ENCODE results near the gene PLA2G3. TPM values are rescaled to one million over a fixed set of nuclear protein-coding genes. Genes with fewer than 3 reads are reported as not detected.

Gene PLA2G3
- total and polyA plus RNA-seq, 2 experiments from 2014 or later = not detected

DNA sequence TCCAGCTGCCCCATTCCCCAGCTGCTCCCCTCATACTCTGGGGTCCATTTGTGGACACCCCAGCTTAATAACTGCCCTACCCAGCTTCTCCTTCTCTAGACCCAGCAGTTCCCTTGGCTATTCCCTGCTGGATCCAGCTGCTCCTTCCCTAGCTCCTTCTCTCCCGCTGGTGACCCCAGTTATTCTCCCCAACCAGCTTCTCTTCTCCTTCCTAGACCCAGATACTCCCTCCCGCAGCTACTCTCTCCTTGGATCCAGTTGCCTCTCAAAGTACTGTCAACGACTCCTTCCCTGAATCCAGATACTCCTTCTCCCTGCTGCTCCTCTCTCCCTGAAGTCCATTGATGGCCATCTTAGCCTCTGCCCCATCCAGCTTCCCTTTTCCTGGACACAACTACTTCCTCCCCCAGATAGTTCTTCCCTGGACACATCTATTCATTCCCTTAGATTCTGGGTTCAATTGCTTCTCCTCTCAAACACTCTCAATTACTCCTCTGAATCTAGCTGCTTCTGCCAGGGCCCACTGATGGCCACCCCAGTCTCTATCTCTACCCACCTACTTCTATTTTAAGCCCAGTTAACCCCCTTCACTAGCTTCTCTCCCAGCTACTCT is 44.6 kb downstream of the PLA2G3 start:
- Histone ChIP-seq H2AFZ (no peak overlapping the region), H3K4me3 (no peak overlapping the region), H3K9me3 (ENCODE audit: low read depth) (no peaks in the 10 kb centered on the region), H4K20me1 (ENCODE audit: insufficient read depth) (no peaks in the 10 kb centered on the region), H3K9ac (no peak overlapping the region), H3K9me2 (ENCODE audit: insufficient read depth) (no peaks in the 10 kb centered on the region), H3K4me2 (ENCODE audit: unreplicated experiment) (no peak overlapping the region), H3K36me3 (ENCODE audit: low read depth) (peaks cover 48% of the 10 kb centered on the region; the same call in 1 of the 2 replicates), H3K27ac (no peak overlapping the region), H3K27me3 (replicated peaks; ENCODE audit: insufficient read depth) (no peaks in the 10 kb centered on the region), H3K79me2 (ENCODE audit: insufficient read depth) (peaks cover 16% of the 10 kb centered on the region; the same call in 1 of the 2 replicates), H3F3A (ENCODE audit: insufficient read depth) (peaks cover 36% of the 10 kb centered on the region), H3K4me1 (ENCODE audit: insufficient read depth) (peaks cover 9% of the 10 kb centered on the region; the same call in 1 of the 2 replicates)
- in situ Hi-C loops (cut with MboI) = no loop called here
- 98% methylated on average over 3 of the region's 3 CpGs for WGBS, 2 experiments (ENCODE audit: low coverage in 1 of 2, low lambda C conversion rate in 2 of 2, missing lambda C conversion rate in 2 of 2)
- no peak for DNase-seq
- TF ChIP-seq EZH2phosphoT487 (IDR thresholded peaks at IDR 0.05; ENCODE audit: insufficient read depth, low read depth) (no peak), EZH2 (IDR thresholded peaks at IDR 0.05; ENCODE audit: insufficient read depth, poor library complexity, severe bottlenecking) (no peak)

DNA sequence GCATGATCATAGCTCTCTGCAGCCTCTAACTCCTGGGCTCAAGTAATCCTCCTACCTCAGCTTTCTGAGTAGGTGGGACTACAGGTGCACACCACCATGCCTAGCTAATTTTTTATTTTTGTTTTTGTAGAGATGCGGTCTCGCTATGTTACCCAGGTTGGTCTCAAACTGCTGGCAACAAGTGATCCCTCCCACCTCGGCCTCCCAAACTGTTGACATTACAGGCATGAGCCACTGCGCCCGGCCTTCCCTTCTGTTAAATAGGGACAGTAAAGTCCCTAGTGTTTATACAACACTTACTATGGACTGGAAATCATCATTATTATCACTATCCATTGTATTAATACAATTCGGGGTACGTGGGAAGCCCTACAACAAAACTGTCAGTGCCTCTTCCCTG is 45.6 kb downstream of the PLA2G3 start:
- peaks cover 18% of the 10 kb centered on the region; the same call in 1 of the 2 replicates for H3K79me2 ChIP-seq (ENCODE audit: insufficient read depth)
- TF ChIP-seq EZH2 (IDR thresholded peaks at IDR 0.05; ENCODE audit: insufficient read depth, poor library complexity, severe bottlenecking) (no peak), EZH2phosphoT487 (IDR thresholded peaks at IDR 0.05; ENCODE audit: insufficient read depth, low read depth) (no peak)
- H3K4me2 ChIP-seq (ENCODE audit: unreplicated experiment) = no peak overlapping the region
- 91 to 93% methylated on average over 7 of the region's 7 CpGs for WGBS, 2 experiments (ENCODE audit: low coverage in 1 of 2, low lambda C conversion rate in 2 of 2, missing lambda C conversion rate in 2 of 2)
- no peaks in the 10 kb centered on the region for H3K9me2 ChIP-seq (ENCODE audit: insufficient read depth)
- H3K4me1 ChIP-seq (ENCODE audit: insufficient read depth) = peaks cover 9% of the 10 kb centered on the region; the same call in 1 of the 2 replicates
- H3K36me3 ChIP-seq (ENCODE audit: low read depth) = peaks cover 48% of the 10 kb centered on the region; the same call in 1 of the 2 replicates
- DNase-seq = no peak
- no peaks in the 10 kb centered on the region for H3K27me3 ChIP-seq (replicated peaks; ENCODE audit: insufficient read depth)
- in situ Hi-C loops (cut with MboI) = no loop called here
- no peak overlapping the region for H2AFZ ChIP-seq
- H3K27ac ChIP-seq = no peak overlapping the region
- H3K4me3 ChIP-seq = no peak overlapping the region
- no peaks in the 10 kb centered on the region for H3K9me3 ChIP-seq (ENCODE audit: low read depth)
- peaks cover 28% of the 10 kb centered on the region for H3F3A ChIP-seq (ENCODE audit: insufficient read depth)
- H3K9ac ChIP-seq = no peak overlapping the region
- H4K20me1 ChIP-seq (ENCODE audit: insufficient read depth) = no peaks in the 10 kb centered on the region

DNA sequence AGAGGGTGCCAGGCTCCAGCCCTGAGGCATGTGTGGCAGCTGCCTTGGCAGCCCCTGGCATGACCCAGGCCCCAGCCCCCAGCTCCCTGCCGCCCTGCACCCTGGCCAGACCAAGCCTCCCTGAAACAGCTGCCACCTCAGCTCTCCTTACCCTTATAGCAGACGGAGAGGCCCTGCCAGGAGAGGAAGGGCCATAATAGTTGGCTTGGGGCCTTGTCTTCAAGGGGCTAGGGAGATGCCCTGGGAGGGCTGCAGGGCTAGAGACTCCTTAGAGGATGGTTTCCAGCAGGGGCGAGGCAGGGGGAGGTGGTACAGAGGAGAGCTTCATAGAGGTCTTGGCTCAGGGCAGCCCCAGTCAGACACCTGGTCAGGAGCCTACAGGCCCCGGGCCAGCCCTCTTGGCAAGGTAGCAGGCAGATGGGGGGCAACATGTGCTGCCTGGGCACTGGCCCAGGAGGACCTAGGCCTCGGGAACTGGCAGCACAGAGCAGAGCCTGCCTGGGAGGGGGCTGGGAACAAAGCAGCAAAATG is 46.2 kb downstream of the PLA2G3 start:
- DNase-seq = no peak
- H3K4me2 ChIP-seq (ENCODE audit: unreplicated experiment) = no peak overlapping the region

DNA sequence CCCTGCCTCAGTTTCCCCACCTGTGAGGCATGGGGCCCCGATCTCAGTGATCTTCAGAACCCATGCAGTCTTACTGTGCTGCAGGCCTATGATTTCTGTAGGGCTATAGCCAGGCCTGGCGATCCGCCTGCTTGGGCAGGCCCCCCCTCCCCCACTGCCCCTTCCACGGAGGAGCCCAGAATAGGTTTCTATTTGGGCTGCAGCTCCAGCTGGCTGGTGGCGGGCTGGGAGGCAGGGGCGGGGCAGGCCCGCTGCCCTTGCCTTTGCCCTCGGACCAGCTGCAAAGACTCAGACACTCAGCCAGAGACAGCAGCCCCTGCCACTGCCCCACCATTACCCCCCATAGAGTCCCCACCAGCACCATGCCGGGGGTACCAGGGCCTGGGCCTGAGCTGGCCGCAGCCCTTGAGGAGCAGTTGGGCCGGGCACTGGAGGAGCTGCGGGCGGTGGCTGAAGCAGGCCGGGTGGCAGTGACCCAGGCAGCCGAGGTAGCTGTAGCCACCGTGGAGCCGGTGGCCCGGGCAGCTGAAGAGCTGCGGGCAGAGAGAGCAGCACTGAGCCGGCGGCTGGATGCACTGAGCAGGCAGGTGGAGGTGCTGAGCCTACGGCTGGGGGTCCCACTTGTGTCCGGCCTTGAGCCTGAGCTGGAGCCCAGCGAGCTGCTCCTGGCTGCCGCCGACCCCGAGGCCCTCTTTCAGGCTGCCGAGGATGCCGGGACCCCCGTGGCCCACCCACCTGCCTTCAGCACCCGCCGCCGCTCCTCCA is 47.0 kb downstream of the PLA2G3 start:
- Histone ChIP-seq H3K9me3 (ENCODE audit: low read depth) (no peaks in the 10 kb centered on the region), H3K36me3 (ENCODE audit: low read depth) (peaks cover 52% of the 10 kb centered on the region; the same call in 1 of the 2 replicates), H3F3A (ENCODE audit: insufficient read depth) (peaks cover 17% of the 10 kb centered on the region), H3K4me3 (no peak overlapping the region), H2AFZ (no peak overlapping the region), H3K27ac (no peak overlapping the region), H3K4me1 (ENCODE audit: insufficient read depth) (no peaks in the 10 kb centered on the region), H3K79me2 (ENCODE audit: insufficient read depth) (peaks cover 30% of the 10 kb centered on the region; the same call in 1 of the 2 replicates), H3K4me2 (ENCODE audit: unreplicated experiment) (no peak overlapping the region), H4K20me1 (ENCODE audit: insufficient read depth) (no peaks in the 10 kb centered on the region), H3K27me3 (replicated peaks; ENCODE audit: insufficient read depth) (no peaks in the 10 kb centered on the region), H3K9ac (no peak overlapping the region), H3K9me2 (ENCODE audit: insufficient read depth) (no peaks in the 10 kb centered on the region)
- TF ChIP-seq EZH2 (IDR thresholded peaks at IDR 0.05; ENCODE audit: insufficient read depth, poor library complexity, severe bottlenecking) (no peak), EZH2phosphoT487 (IDR thresholded peaks at IDR 0.05; ENCODE audit: insufficient read depth, low read depth) (no peak)
- DNase-seq = no peak
- 92 to 94% methylated on average over 17 to 31 of the region's 33 CpGs for WGBS, 2 experiments (ENCODE audit: low coverage in 1 of 2, low lambda C conversion rate in 2 of 2, missing lambda C conversion rate in 2 of 2)
- in situ Hi-C loops (cut with MboI) = no loop called here

More for the DNA sequence above, 46.2 kb downstream of the PLA2G3 start:
- in situ Hi-C loops (cut with MboI) = no loop called here
- Histone ChIP-seq H3K4me1 (ENCODE audit: insufficient read depth) (peaks cover 3% of the 10 kb centered on the region; the same call in 1 of the 2 replicates), H3K9ac (no peak overlapping the region), H3K79me2 (ENCODE audit: insufficient read depth) (peaks cover 24% of the 10 kb centered on the region; the same call in 1 of the 2 replicates), H3K36me3 (ENCODE audit: low read depth) (peaks cover 48% of the 10 kb centered on the region; the same call in 1 of the 2 replicates), H3K9me2 (ENCODE audit: insufficient read depth) (no peaks in the 10 kb centered on the region), H3F3A (ENCODE audit: insufficient read depth) (peaks cover 21% of the 10 kb centered on the region), H3K4me3 (no peak overlapping the region), H3K27ac (no peak overlapping the region), H3K9me3 (ENCODE audit: low read depth) (no peaks in the 10 kb centered on the region), H4K20me1 (ENCODE audit: insufficient read depth) (no peaks in the 10 kb centered on the region), H3K27me3 (replicated peaks; ENCODE audit: insufficient read depth) (no peaks in the 10 kb centered on the region), H2AFZ (no peak overlapping the region)
- WGBS, 2 experiments (ENCODE audit: low coverage in 1 of 2, low lambda C conversion rate in 2 of 2, missing lambda C conversion rate in 2 of 2) = 50 to 66% methylated on average over 5 of the region's 5 CpGs
- no peak for TF ChIP-seq EZH2phosphoT487 (IDR thresholded peaks at IDR 0.05; ENCODE audit: insufficient read depth, low read depth)
- no peak for TF ChIP-seq EZH2 (IDR thresholded peaks at IDR 0.05; ENCODE audit: insufficient read depth, poor library complexity, severe bottlenecking)
